Glutamatergic neuron (in vitro differentiated cells): ENCODE results near the gene SHROOM4. TPM values are rescaled to one million over a fixed set of nuclear protein-coding genes. Genes with fewer than 3 reads are reported as not detected.

Experiments
- DNase-seq: peaks from one replicate; pipeline ENCODE4 v3.0.0; 2022
- H3K27ac Mint-ChIP-seq: one replicate; pipeline ENCODE4 v1.8.0; 2020; ENCODE audit warnings: mild to moderate bottlenecking, mixed read lengths, inconsistent platforms; ENCODE audit not compliant: unreplicated experiment
- H3K27me3 Mint-ChIP-seq: one replicate; pipeline ENCODE4 v1.8.0; 2020; ENCODE audit warnings: mild to moderate bottlenecking, moderate library complexity, mixed read lengths, inconsistent platforms; ENCODE audit not compliant: unreplicated experiment
- H3K36me3 Mint-ChIP-seq: one replicate; pipeline ENCODE4 v1.8.0; 2020; ENCODE audit warnings: mild to moderate bottlenecking, mixed read lengths, inconsistent platforms; ENCODE audit not compliant: unreplicated experiment
- H3K4me1 Mint-ChIP-seq: one replicate; pipeline ENCODE4 v1.8.0; 2020; ENCODE audit warnings: mild to moderate bottlenecking, low read depth, mixed read lengths, inconsistent platforms; ENCODE audit not compliant: unreplicated experiment
- H3K4me3 Mint-ChIP-seq: one replicate; pipeline ENCODE4 v1.8.0; 2020; ENCODE audit warnings: mild to moderate bottlenecking, mixed read lengths, inconsistent platforms; ENCODE audit not compliant: unreplicated experiment
- H3K9me3 Mint-ChIP-seq: one replicate; pipeline ENCODE4 v1.8.0; 2020; ENCODE audit warnings: mild to moderate bottlenecking, moderate library complexity, mixed read lengths, inconsistent platforms; ENCODE audit not compliant: unreplicated experiment
- CTCF ChIP-seq: fragments of 200-600 bp; sonication (generic); IDR thresholded peaks from one replicate; pipeline ENCODE4 v1.5.0; 2021; ENCODE audit not compliant: partially characterized antibody, unreplicated experiment
- total RNA-seq: library from RNA; stranded (reverse); fragmentation: NEBNext Ultra II Directional; extraction: Animal tissue kit (Norgen Biotek cat#: 25700); gene quantifications from one replicate; pipeline ENCODE4 v1.2.1, GENCODE V29; 2021; ENCODE audit not compliant: unreplicated experiment

SHROOM4 gene
- total RNA-seq, 1 donor from 2014 or later, result 0.96 TPM

DNA sequence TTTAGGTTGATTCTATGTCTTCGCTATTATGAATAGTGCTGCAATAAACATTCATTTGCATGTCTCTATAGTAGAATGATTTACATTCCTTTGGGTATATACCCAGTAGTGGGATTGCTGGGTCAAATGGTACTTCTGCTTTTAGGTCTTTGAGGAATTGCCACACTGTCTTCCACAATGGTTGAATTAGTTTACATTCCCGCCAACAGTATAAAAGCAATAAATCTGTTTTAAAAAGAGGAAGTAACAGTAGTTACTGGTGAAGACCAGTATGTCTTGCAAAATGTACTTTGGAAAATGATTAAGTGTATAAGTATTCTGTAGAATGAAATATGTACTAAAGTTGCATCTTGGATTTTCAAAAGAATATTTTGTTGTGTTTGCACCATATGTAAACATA is 77.3 kb downstream of the SHROOM4 start:
- H3K4me3 Mint-ChIP-seq, result no peak overlapping the region
- H3K27me3 Mint-ChIP-seq, result no peaks in the 10 kb centered on the region

GRCh38 chrX:50726296-50726695 is 87.7 kb downstream of the SHROOM4 start:
- no peak for DNase-seq
- Mint-ChIP-seq H3K36me3 (no peaks in the 10 kb centered on the region), H3K4me3 (no peak overlapping the region), H3K4me1 (peaks cover 6% of the 10 kb centered on the region), H3K9me3 (peaks cover 1% of the 10 kb centered on the region), H3K27ac (no peak overlapping the region), H3K27me3 (no peaks in the 10 kb centered on the region)
- no peak for TF ChIP-seq CTCF

More for the DNA sequence above, 77.3 kb downstream of the SHROOM4 start:
- Mint-ChIP-seq H3K9me3 (no peaks in the 10 kb centered on the region), H3K36me3 (no peaks in the 10 kb centered on the region), H3K27ac (no peak overlapping the region), H3K4me1 (no peaks in the 10 kb centered on the region)
- TF ChIP-seq CTCF, result no peak
- no peak for DNase-seq

DNA sequence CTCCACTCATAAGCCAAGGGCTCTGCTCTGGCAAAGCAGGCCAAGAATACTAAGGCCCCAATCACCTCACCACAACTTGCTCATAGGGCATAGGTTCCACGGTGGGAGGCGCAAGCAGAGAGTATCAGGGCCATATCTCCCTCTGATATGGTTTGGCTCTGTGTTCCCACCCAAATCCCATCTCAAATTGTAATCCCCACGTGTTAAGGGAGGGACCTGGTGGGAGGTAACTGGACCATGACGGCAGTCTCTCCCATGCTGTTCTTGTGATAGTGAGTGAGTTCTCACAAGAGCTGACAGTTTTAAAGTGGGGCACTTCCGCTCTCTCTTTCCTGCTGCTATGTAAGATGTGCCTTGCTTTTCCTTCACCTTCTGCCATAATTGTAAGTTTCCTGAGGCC is 88.7 kb downstream of the SHROOM4 start:
- H3K9me3 Mint-ChIP-seq, result peaks cover 1% of the 10 kb centered on the region
- no peak overlapping the region for H3K4me3 Mint-ChIP-seq
- H3K27me3 Mint-ChIP-seq, result no peaks in the 10 kb centered on the region
- peaks cover 6% of the 10 kb centered on the region for H3K4me1 Mint-ChIP-seq
- no peaks in the 10 kb centered on the region for H3K36me3 Mint-ChIP-seq
- DNase-seq, result no peak
- no peak overlapping the region for H3K27ac Mint-ChIP-seq
- TF ChIP-seq CTCF, result no peak

DNA sequence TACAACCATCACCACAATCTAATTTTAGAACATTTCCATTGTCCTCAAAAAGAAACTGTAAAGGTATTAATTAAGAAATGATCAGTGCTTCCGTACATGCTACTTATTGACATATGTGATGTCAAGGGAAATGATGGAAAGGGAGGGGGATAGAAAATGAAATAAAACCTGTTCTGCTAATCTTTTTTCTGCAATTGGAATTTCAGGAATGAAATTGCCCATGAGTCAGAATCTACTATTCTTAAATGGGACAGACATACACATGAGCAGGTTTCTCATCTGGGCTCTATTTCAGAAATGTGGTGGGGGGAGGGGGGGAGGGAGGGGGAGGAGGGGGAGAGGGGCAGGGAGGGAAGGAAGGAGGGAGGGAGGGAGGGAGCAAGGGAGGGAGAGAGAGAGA is 91.0 kb downstream of the SHROOM4 start:
- H3K36me3 Mint-ChIP-seq, result no peaks in the 10 kb centered on the region

More for the DNA sequence above, 91.0 kb downstream of the SHROOM4 start:
- no peak for DNase-seq
- TF ChIP-seq CTCF, result no peak
- peaks cover 1% of the 10 kb centered on the region for H3K9me3 Mint-ChIP-seq
- H3K4me1 Mint-ChIP-seq, result peaks cover 6% of the 10 kb centered on the region
- no peak overlapping the region for H3K27ac Mint-ChIP-seq
- H3K4me3 Mint-ChIP-seq, result no peak overlapping the region
- no peaks in the 10 kb centered on the region for H3K27me3 Mint-ChIP-seq
